Astrocyte (in vitro differentiated cells and primary cell): ENCODE results near the gene CXCR5.

Source experiments
- EZH2 ChIP-seq: IDR thresholded peaks from 2 replicates; pipeline ENCODE4 v1.6.1; 2012; ENCODE audit warnings: mild to moderate bottlenecking, low read length, inconsistent platforms; ENCODE audit not compliant: insufficient read depth
- TF ChIP-seq, protein P1 (sequence below): IDR thresholded peaks from 2 replicates; pipeline ENCODE4 v1.5.1; 2011; ENCODE audit warnings: low read depth, mild to moderate bottlenecking, inconsistent platforms, low read length, moderate library complexity; ENCODE audit not compliant: insufficient read depth

DNA sequence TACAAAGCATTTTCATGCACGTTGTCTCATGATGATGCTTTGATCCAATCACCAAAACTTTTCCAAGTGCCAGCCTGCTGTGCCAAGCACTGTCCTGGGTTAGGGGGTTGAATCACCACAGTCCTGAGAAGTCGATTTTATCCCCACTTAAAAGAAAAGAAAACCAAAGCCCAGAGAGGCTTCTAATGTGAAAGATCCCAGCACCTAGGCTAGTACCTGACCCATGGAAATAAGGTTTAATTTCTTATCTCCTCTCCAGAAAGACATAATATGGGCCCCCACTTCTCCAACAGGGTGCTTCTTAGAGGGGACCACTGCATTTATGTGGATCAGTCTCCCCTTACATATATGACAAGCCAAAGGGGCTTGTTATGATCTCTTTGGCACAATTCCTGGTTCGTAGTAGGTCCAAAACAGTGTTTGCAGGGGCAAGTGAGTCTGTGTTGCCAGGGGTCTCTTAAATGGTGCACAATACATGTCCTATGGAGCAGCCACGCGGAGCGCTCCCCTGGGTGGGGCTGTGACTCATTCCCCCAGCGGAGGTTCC lies 43.9 kb downstream of the CXCR5 start:
- TF ChIP-seq, protein P1, sequence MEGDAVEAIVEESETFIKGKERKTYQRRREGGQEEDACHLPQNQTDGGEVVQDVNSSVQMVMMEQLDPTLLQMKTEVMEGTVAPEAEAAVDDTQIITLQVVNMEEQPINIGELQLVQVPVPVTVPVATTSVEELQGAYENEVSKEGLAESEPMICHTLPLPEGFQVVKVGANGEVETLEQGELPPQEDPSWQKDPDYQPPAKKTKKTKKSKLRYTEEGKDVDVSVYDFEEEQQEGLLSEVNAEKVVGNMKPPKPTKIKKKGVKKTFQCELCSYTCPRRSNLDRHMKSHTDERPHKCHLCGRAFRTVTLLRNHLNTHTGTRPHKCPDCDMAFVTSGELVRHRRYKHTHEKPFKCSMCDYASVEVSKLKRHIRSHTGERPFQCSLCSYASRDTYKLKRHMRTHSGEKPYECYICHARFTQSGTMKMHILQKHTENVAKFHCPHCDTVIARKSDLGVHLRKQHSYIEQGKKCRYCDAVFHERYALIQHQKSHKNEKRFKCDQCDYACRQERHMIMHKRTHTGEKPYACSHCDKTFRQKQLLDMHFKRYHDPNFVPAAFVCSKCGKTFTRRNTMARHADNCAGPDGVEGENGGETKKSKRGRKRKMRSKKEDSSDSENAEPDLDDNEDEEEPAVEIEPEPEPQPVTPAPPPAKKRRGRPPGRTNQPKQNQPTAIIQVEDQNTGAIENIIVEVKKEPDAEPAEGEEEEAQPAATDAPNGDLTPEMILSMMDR: no peak
- no peak for TF ChIP-seq EZH2
